Measurements from ENCODE around the gene EPHB1.

The EPHB1 gene

DNA sequence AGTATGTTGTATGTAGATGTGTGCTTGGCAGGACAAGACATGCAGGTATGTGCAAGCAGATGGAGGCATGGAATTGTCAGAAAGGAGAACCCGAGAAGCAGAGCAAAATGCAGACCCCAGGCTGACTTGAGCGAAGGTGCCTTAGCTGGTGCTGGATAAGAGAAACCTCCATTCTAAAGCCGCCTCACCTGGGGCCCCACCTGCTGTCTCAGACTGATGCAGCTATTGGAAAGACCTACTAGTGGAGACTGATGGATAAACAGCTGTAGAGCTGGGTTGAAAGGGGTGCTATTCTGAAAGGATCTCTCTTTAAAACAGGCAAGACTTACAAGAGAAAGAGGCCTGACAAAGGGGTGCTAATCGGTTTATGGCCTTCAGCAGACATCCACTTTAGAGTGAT lies 86.2 kb downstream of the EPHB1 start:
- no peaks in the 10 kb centered on the region for H3K36me3 ChIP-seq
- TF ChIP-seq, protein P1, sequence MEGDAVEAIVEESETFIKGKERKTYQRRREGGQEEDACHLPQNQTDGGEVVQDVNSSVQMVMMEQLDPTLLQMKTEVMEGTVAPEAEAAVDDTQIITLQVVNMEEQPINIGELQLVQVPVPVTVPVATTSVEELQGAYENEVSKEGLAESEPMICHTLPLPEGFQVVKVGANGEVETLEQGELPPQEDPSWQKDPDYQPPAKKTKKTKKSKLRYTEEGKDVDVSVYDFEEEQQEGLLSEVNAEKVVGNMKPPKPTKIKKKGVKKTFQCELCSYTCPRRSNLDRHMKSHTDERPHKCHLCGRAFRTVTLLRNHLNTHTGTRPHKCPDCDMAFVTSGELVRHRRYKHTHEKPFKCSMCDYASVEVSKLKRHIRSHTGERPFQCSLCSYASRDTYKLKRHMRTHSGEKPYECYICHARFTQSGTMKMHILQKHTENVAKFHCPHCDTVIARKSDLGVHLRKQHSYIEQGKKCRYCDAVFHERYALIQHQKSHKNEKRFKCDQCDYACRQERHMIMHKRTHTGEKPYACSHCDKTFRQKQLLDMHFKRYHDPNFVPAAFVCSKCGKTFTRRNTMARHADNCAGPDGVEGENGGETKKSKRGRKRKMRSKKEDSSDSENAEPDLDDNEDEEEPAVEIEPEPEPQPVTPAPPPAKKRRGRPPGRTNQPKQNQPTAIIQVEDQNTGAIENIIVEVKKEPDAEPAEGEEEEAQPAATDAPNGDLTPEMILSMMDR (IDR thresholded peaks at IDR 0.05), result no peak
- H3K9me3 ChIP-seq, result no peaks in the 10 kb centered on the region
- H3K4me3 ChIP-seq (ENCODE audit: low read depth in 1 of 2, low read length in 1 of 2), result no peak overlapping the region
- no peaks in the 10 kb centered on the region for H3K27me3 ChIP-seq
- no peaks in the 10 kb centered on the region for H3K4me1 ChIP-seq (ENCODE audit: control insufficient read depth in 1 of 2, insufficient read depth in 1 of 2, low read depth in 1 of 2, low read length in 1 of 2)
- H3K27ac ChIP-seq, result no peak overlapping the region

DNA sequence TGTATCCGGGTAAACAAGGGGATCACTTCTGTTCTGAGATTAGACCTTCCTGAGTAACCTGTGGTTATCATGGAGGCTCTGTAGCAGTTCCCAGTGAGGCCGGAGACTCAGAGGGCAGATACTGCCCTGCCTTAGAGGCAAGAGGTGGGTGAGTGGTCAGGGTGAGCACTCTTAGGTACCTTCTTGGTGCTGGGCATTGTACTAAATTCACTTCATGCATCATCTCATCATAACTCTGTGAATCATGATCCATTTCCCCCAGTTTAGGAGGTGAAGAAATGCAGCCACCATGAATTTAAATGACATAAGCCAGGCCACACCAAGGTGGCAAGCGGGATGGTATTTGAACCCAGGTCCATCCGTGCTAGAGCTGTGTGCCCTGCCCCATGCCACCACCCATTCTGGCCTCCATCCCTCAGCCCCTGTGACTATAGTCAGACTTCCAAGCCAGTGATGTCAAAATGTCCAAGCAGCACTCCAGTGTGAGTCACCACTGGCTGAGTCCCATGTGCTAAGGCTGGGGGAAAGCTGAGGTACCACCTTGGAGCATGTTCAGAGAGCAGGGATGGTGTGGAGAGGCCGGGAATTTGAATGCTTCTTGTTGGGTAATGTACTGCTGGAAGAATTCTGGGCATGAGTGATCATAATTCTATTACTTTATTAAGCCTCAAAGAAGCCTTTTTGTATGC lies 88.8 kb downstream of the EPHB1 start:
- no peaks in the 10 kb centered on the region for H3K36me3 ChIP-seq
- no peaks in the 10 kb centered on the region for H3K4me1 ChIP-seq (ENCODE audit: control insufficient read depth in 1 of 2, insufficient read depth in 1 of 2, low read depth in 1 of 2, low read length in 1 of 2)
- H3K9me3 ChIP-seq, result no peaks in the 10 kb centered on the region
- TF ChIP-seq, protein P1 (IDR thresholded peaks at IDR 0.05), result no peak
- H3K27ac ChIP-seq, result no peak overlapping the region
- no peaks in the 10 kb centered on the region for H3K27me3 ChIP-seq
- H3K4me3 ChIP-seq (ENCODE audit: low read depth in 1 of 2, low read length in 1 of 2), result no peak overlapping the region

DNA sequence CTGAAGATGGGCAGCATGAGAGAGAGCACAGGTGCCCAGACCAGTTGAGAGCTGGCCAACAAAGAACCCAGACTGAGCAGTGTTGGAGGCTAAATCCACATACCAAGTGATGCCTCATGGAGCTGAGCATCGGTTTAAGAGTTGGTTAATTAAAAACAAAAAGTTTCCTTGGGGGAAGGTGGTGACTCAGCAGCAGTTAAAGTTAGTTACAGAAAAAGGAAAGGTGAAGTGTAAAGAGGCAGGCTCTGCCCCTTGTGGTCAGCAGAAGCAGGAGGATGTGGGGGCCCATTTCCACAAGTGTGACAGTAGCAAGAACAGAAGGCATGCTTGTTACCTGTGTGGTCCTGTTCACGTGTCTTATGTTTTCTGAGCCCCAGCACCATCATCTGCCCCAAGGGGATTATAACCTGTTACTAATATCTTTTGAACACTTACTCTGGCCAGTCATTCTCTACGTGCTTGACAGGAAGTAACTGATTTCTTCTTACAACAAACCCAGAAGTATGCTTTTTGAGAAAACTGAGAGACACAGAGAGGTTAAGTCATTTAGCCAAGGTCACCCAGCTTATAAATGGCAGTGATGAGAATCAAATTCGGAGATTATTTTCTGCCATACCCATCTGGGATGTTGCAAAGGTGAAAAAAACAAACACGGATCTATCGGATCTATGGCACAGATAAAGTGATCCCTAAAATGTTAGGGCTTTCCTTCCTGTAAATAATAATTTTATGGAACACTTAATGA lies 91.0 kb downstream of the EPHB1 start:
- Histone ChIP-seq H3K4me3 (ENCODE audit: low read depth in 1 of 2, low read length in 1 of 2) (no peak overlapping the region), H3K27ac (no peak overlapping the region), H3K36me3 (no peaks in the 10 kb centered on the region), H3K9me3 (no peaks in the 10 kb centered on the region), H3K4me1 (ENCODE audit: control insufficient read depth in 1 of 2, insufficient read depth in 1 of 2, low read depth in 1 of 2, low read length in 1 of 2) (no peaks in the 10 kb centered on the region), H3K27me3 (no peaks in the 10 kb centered on the region)
- TF ChIP-seq, protein P1 (IDR thresholded peaks at IDR 0.05), result no peak

DNA sequence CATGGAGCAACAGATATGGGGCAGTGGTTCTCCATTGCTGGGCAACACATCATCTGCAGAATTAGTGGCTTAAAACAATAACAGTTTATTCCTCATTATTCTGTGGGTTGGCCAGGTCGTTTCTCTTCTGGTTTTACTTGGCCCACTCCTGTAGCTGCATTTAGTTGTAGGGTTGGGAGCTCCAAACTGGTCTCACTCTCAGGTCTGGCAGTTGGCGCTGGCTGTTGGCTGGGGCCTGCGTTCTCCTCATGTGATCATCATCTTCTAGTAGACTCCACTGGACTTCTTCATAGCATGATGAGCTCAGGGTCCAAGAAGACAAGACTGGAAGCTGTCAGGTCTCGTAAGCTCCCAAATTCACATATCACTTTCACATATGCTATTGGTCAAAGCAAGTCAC lies 91.9 kb downstream of the EPHB1 start:
- Histone ChIP-seq H3K9me3 (no peaks in the 10 kb centered on the region), H3K27me3 (no peaks in the 10 kb centered on the region), H3K36me3 (no peaks in the 10 kb centered on the region), H3K4me1 (ENCODE audit: control insufficient read depth in 1 of 2, insufficient read depth in 1 of 2, low read depth in 1 of 2, low read length in 1 of 2) (no peaks in the 10 kb centered on the region), H3K4me3 (ENCODE audit: low read depth in 1 of 2, low read length in 1 of 2) (no peak overlapping the region), H3K27ac (no peak overlapping the region)
- TF ChIP-seq, protein P1 (IDR thresholded peaks at IDR 0.05), result no peak

DNA sequence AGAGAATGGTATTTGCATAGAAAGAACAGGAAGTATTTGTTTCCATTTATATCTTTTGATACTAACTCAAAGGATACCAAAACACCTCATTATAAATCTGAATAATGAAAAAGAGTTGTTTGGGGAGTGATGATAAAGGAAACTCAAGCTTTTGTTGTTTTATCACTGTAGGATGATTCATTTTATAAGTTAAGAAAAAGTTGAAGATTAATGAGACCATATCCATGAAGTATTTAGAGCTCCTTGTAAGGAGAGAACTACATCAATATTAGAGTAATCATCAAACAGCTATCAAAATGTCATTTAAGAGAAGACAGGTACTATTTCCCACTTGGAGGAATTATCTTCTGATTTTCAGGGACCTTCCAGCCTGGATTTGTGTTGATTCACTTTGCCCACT lies 92.5 kb downstream of the EPHB1 start:
- H3K27ac ChIP-seq, result no peak overlapping the region
- H3K27me3 ChIP-seq, result no peaks in the 10 kb centered on the region
- no peak overlapping the region for H3K4me3 ChIP-seq (ENCODE audit: low read depth in 1 of 2, low read length in 1 of 2)
- no peaks in the 10 kb centered on the region for H3K9me3 ChIP-seq
- no peaks in the 10 kb centered on the region for H3K36me3 ChIP-seq
- no peaks in the 10 kb centered on the region for H3K4me1 ChIP-seq (ENCODE audit: control insufficient read depth in 1 of 2, insufficient read depth in 1 of 2, low read depth in 1 of 2, low read length in 1 of 2)
- TF ChIP-seq, protein P1 (IDR thresholded peaks at IDR 0.05), result no peak

Data from neutrophil (primary cell).